Measurements from ENCODE around the gene YBX1. TPM values are rescaled to one million over a fixed set of nuclear protein-coding genes. Genes with fewer than 3 reads are reported as not detected.

Gene YBX1
- total RNA-seq, 5 donors from 2014 or later (not counting 1 experiment from before 2014, with no cell fraction given) = 274 to 340 (median 307) TPM

DNA sequence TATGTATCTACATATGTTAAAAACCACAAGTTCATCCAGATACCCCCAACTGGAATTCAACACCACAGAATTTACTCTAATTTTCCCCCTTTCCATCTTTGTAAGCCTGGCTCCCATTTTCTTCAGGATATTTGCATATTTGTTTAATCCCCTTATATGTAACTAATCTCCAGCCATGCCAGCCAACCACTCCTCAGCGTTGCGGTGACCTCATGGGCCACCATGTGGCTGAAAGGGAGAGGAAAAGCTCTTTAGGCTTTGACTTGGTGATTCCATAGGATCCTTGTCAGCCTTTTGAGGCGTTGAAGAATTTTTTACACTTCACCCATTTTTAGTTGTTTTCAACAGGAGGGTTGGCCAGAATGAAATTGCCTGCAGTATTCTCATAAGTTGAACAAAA, 47.8 kb downstream of the YBX1 start:
- ChIA-PET CTCF (no interaction called here), POLR2A (no interaction called here)
- ATAC-seq (replicated peaks in 1 of 4) (no peak), DNase-seq (no peak)
- no CpG with 5 or more reads among the region's 3 CpGs for WGBS (ENCODE audit: insufficient coverage)
- Histone ChIP-seq H3K27ac (ENCODE audit: low read length) (no peak overlapping the region), H3K4me1 (ENCODE audit: control insufficient read depth in 1 of 2, extremely low read depth in 1 of 2, insufficient read depth in 2 of 2, low read length in 2 of 2) (no peaks in the 10 kb centered on the region), H3K36me3 (ENCODE audit: control insufficient read depth in 2 of 2, extremely low read depth in 1 of 2, insufficient read depth in 1 of 2, low read length in 1 of 2) (no peaks in the 10 kb centered on the region), H3K9me3 (no peaks in the 10 kb centered on the region), H3K27me3 (replicated peaks in 1 of 2; ENCODE audit: control insufficient read depth in 2 of 2, extremely low read depth in 1 of 2, insufficient read depth in 2 of 2, low read length in 1 of 2) (peaks cover 0 to 11% of the 10 kb centered on the region in 2 experiments), H3K4me3 (ENCODE audit: control insufficient read depth in 1 of 2, extremely low read depth in 1 of 2, low read length in 1 of 2) (no peak overlapping the region)
- no peak overlapping the region for H3K27ac Mint-ChIP-seq
- H3K4me3 Mint-ChIP-seq = no peak overlapping the region
- peaks cover 0 to 2% of the 10 kb centered on the region in 2 donors for H3K27me3 Mint-ChIP-seq
- H3K4me1 Mint-ChIP-seq = no peaks in the 10 kb centered on the region
- no peaks in the 10 kb centered on the region for H3K9me3 Mint-ChIP-seq
- H3K36me3 Mint-ChIP-seq = no peaks in the 10 kb centered on the region

DNA sequence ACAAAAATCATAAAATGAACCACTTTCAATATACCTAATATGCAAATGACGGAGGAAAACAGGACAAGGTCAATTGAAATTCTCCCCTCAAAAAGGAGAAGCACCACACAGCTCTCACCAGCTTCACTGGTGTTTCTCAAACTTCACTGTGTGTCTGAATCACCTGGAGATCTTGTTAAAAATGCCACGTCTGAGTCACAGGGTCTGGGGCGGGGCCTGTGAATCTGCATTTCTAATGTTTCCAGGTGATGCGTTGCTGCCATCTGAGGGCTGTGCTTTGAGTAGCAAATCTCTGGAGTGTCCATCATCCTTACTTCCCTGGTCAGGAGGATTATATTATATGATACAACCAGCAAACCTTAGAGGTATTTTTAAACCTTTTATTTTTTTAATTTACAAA, 48.8 kb downstream of the YBX1 start:
- ChIA-PET POLR2A (no interaction called here), CTCF (no interaction called here)
- Mint-ChIP-seq H3K4me1 (no peaks in the 10 kb centered on the region), H3K36me3 (no peaks in the 10 kb centered on the region), H3K27me3 (peaks cover 0 to 2% of the 10 kb centered on the region in 2 donors), H3K4me3 (no peak overlapping the region), H3K27ac (no peak overlapping the region), H3K9me3 (no peaks in the 10 kb centered on the region)
- Histone ChIP-seq H3K9me3 (no peaks in the 10 kb centered on the region), H3K36me3 (ENCODE audit: control insufficient read depth in 2 of 2, extremely low read depth in 1 of 2, insufficient read depth in 1 of 2, low read length in 1 of 2) (no peaks in the 10 kb centered on the region), H3K4me3 (ENCODE audit: control insufficient read depth in 1 of 2, extremely low read depth in 1 of 2, low read length in 1 of 2) (no peak overlapping the region), H3K27me3 (replicated peaks in 1 of 2; ENCODE audit: control insufficient read depth in 2 of 2, extremely low read depth in 1 of 2, insufficient read depth in 2 of 2, low read length in 1 of 2) (peaks cover 0 to 14% of the 10 kb centered on the region in 2 experiments), H3K27ac (ENCODE audit: low read length) (no peak overlapping the region), H3K4me1 (ENCODE audit: control insufficient read depth in 1 of 2, extremely low read depth in 1 of 2, insufficient read depth in 2 of 2, low read length in 2 of 2) (no peaks in the 10 kb centered on the region)
- ATAC-seq (replicated peaks in 1 of 4) (no peak), DNase-seq (peak in 3 of 35 experiments; percentile 8 to 28 (median 9))
- WGBS (ENCODE audit: insufficient coverage) = 20% methylated on average over 1 of the region's 4 CpGs

DNA sequence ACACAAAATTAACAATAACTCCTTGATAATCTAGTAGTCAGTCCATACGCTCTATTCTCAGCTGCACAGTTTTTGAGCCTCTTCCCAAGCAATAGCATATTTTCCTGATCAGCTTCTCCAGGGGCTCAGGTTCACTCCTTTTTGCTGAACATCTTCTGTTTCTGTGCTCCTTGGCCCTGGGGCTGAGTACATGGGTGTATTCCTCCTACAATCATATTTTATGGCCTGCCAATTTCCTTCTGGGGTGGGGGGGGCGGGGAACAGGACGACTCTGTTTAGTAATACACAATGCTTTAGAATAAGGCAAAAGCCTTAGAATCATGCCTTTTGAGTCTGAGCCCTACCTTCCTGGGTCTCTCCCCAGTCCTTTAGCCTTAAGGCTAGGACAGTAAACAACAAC, 49.4 kb downstream of the YBX1 start:
- CTCF ChIA-PET = no interaction called here

GRCh38 chr1:42732126-42732680, 50.0 kb downstream of the YBX1 start:
- WGBS (ENCODE audit: insufficient coverage) = 93% methylated on average over 5 of the region's 10 CpGs
- no peak for DNase-seq
- no peak for ATAC-seq (replicated peaks in 1 of 4)
- Histone ChIP-seq H3K4me3 (ENCODE audit: control insufficient read depth in 1 of 2, extremely low read depth in 1 of 2, low read length in 1 of 2) (no peak overlapping the region), H3K27ac (ENCODE audit: low read length) (no peak overlapping the region), H3K27me3 (replicated peaks in 1 of 2; ENCODE audit: control insufficient read depth in 2 of 2, extremely low read depth in 1 of 2, insufficient read depth in 2 of 2, low read length in 1 of 2) (peaks cover 0 to 14% of the 10 kb centered on the region in 2 experiments), H3K36me3 (ENCODE audit: control insufficient read depth in 2 of 2, extremely low read depth in 1 of 2, insufficient read depth in 1 of 2, low read length in 1 of 2) (no peaks in the 10 kb centered on the region), H3K4me1 (ENCODE audit: control insufficient read depth in 1 of 2, extremely low read depth in 1 of 2, insufficient read depth in 2 of 2, low read length in 2 of 2) (peaks cover 0 to 4% of the 10 kb centered on the region in 2 experiments), H3K9me3 (no peaks in the 10 kb centered on the region)
- Mint-ChIP-seq H3K27me3 (peaks cover 0 to 2% of the 10 kb centered on the region in 2 donors), H3K27ac (no peak overlapping the region), H3K4me1 (peaks cover 5 to 8% (median 7%) of the 10 kb centered on the region in 3 donors), H3K36me3 (no peaks in the 10 kb centered on the region), H3K9me3 (no peaks in the 10 kb centered on the region), H3K4me3 (no peak overlapping the region)
- POLR2A ChIA-PET = no interaction called here
- CTCF ChIA-PET = no interaction called here

More for the DNA sequence above, 49.4 kb downstream of the YBX1 start:
- Mint-ChIP-seq H3K4me3 (no peak overlapping the region), H3K27me3 (peaks cover 0 to 2% of the 10 kb centered on the region in 2 donors), H3K36me3 (no peaks in the 10 kb centered on the region), H3K9me3 (no peaks in the 10 kb centered on the region), H3K4me1 (peaks cover 0 to 2% (median under 1%) of the 10 kb centered on the region in 3 donors), H3K27ac (no peak overlapping the region)
- WGBS (ENCODE audit: insufficient coverage) = no CpG with 5 or more reads among the region's 3 CpGs
- Histone ChIP-seq H3K27me3 (replicated peaks in 1 of 2; ENCODE audit: control insufficient read depth in 2 of 2, extremely low read depth in 1 of 2, insufficient read depth in 2 of 2, low read length in 1 of 2) (peaks cover 0 to 14% of the 10 kb centered on the region in 2 experiments), H3K4me3 (ENCODE audit: control insufficient read depth in 1 of 2, extremely low read depth in 1 of 2, low read length in 1 of 2) (no peak overlapping the region), H3K27ac (ENCODE audit: low read length) (no peak overlapping the region), H3K36me3 (ENCODE audit: control insufficient read depth in 2 of 2, extremely low read depth in 1 of 2, insufficient read depth in 1 of 2, low read length in 1 of 2) (no peaks in the 10 kb centered on the region), H3K4me1 (ENCODE audit: control insufficient read depth in 1 of 2, extremely low read depth in 1 of 2, insufficient read depth in 2 of 2, low read length in 2 of 2) (no peaks in the 10 kb centered on the region), H3K9me3 (no peaks in the 10 kb centered on the region)
- POLR2A ChIA-PET = no interaction called here
- DNase-seq (no peak), ATAC-seq (replicated peaks in 1 of 4) (no peak)

DNA sequence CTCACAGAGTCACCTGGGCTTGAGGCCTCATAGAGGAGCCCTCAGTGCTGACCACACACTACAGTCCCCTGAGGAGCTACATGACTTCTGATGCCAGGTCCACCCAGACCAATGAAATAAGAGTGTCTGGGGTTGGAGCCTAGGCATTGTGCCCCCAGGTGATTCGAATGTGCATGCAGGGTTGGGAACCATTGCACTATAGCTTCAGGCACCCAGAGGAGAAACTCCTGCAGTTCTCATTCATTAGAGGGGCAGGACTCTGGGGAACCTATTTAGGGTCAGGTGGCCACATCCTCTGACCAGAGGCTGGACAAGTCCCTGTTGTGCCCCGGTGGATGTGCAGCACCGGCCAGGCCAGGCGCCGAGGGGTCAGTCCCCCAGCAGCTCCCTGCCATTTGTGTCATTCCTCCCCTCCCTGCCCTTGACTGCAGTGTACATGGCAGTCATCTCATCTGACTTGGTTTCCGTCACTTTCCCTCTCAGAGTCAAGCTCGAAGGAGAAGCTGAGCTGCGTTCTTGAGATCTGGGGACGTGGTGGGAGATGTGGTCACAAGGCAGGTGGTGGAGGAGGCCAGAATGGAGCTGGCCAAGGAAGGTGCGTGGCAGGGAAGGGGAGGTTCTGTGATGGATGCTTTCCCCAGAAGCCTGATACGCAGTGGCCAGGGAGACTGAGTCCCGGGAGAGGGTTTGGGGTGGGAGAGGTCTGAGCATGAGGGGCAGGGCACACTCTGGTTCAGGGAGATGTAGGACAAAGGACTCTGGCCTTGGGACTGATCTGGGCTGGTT, 51.4 kb downstream of the YBX1 start:
- peaks cover 0 to 7% of the 10 kb centered on the region in 2 experiments for H3K4me1 ChIP-seq (ENCODE audit: control insufficient read depth in 1 of 2, extremely low read depth in 1 of 2, insufficient read depth in 2 of 2, low read length in 2 of 2)
- WGBS (ENCODE audit: insufficient coverage) = 83% methylated on average over 12 of the region's 12 CpGs
- no peak for ATAC-seq (replicated peaks in 1 of 4)
- no peaks in the 10 kb centered on the region for H3K9me3 ChIP-seq
- Mint-ChIP-seq H3K36me3 (no peaks in the 10 kb centered on the region), H3K27me3 (peaks cover 0 to 2% of the 10 kb centered on the region in 2 donors), H3K9me3 (no peaks in the 10 kb centered on the region), H3K4me3 (no peak overlapping the region), H3K27ac (no peak overlapping the region), H3K4me1 (peaks cover 8 to 11% (median 9%) of the 10 kb centered on the region in 3 donors)
- ChIA-PET CTCF (interaction anchor here in 1 of 2 donors (0.8 kb wide), 1 partner anchor 1559 kb away, joined by 3 read pairs; no protein-coding TSS in a partner anchor), POLR2A (no interaction called here)
- H3K36me3 ChIP-seq (ENCODE audit: control insufficient read depth in 2 of 2, extremely low read depth in 1 of 2, insufficient read depth in 1 of 2, low read length in 1 of 2) = no peaks in the 10 kb centered on the region
- H3K27ac ChIP-seq (ENCODE audit: low read length) = no peak overlapping the region
- DNase-seq = no peak
- H3K4me3 ChIP-seq (ENCODE audit: control insufficient read depth in 1 of 2, extremely low read depth in 1 of 2, low read length in 1 of 2) = no peak overlapping the region
- H3K27me3 ChIP-seq (replicated peaks in 1 of 2; ENCODE audit: control insufficient read depth in 2 of 2, extremely low read depth in 1 of 2, insufficient read depth in 2 of 2, low read length in 1 of 2) = peaks cover 0 to 14% of the 10 kb centered on the region in 2 experiments

DNA sequence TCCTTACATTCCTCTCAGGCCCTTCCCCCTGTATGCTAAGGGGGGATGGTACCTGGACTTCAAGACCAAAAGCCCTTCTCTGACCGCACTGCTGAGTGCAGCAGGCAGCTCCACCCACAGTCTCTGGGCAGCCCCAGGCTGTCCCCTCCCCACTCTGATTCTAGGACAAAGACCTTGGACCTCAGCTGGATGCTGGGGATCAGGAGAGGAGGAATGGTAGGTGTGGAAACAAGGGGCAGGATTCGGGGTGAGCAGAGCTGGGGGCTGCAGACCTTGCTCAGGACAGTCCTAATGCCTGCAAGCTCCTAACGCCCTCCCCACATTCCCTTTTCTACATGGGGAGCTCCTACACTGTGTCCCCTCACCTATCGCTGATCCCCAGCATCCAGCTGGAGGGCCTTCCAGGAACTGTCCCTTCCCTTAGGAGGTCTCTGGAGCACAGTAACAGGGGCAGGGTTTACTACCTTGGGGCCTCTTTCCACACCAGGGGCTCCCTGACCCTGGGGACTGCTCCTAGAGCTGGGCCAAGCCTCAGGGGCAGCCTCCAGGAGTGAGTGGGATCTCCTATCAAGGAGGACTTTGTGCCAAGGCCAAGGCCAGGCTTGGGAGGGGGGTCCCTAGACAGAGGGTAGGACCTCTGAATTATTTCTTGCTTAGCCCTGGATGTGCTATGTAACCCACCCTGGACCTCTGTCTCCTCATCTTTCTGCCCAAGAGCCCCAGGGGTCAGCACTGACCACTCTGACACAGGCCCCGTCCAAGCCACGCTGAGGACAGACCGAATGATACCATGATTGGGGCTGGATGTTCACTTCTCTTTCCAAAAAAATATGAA, 52.2 kb downstream of the YBX1 start:
- Mint-ChIP-seq H3K27me3 (peaks cover 0 to 2% of the 10 kb centered on the region in 2 donors), H3K36me3 (no peaks in the 10 kb centered on the region), H3K9me3 (no peaks in the 10 kb centered on the region), H3K4me1 (peaks cover 8 to 11% (median 9%) of the 10 kb centered on the region in 3 donors), H3K4me3 (no peak overlapping the region), H3K27ac (no peak overlapping the region)
- Histone ChIP-seq H3K27me3 (replicated peaks in 1 of 2; ENCODE audit: control insufficient read depth in 2 of 2, extremely low read depth in 1 of 2, insufficient read depth in 2 of 2, low read length in 1 of 2) (peaks cover 0 to 14% of the 10 kb centered on the region in 2 experiments), H3K4me3 (ENCODE audit: control insufficient read depth in 1 of 2, extremely low read depth in 1 of 2, low read length in 1 of 2) (no peak overlapping the region), H3K9me3 (no peaks in the 10 kb centered on the region), H3K4me1 (ENCODE audit: control insufficient read depth in 1 of 2, extremely low read depth in 1 of 2, insufficient read depth in 2 of 2, low read length in 2 of 2) (peaks cover 0 to 7% of the 10 kb centered on the region in 2 experiments), H3K27ac (ENCODE audit: low read length) (no peak overlapping the region), H3K36me3 (ENCODE audit: control insufficient read depth in 2 of 2, extremely low read depth in 1 of 2, insufficient read depth in 1 of 2, low read length in 1 of 2) (no peaks in the 10 kb centered on the region)
- ChIA-PET CTCF (no interaction called here), POLR2A (no interaction called here)
- no peak for DNase-seq
- ATAC-seq (replicated peaks in 1 of 4) = no peak
- 43% methylated on average over 1 of the region's 7 CpGs for WGBS (ENCODE audit: insufficient coverage)
